Subcutaneous adipose tissue (tissue), 4 donors: Measurements from ENCODE around the gene C6orf52. TPM values are rescaled to one million over a fixed set of nuclear protein-coding genes. Genes with fewer than 3 reads are reported as not detected.

ENCODE experiments used
- CTCF ChIP-seq: fragments of 450-650 bp; IDR thresholded peaks from one replicate; pipeline ENCODE4 v1.5.1; 2016; ENCODE audit warnings: low read depth, mild to moderate bottlenecking, control low read depth, antibody characterized with exemption, moderate library complexity
- total RNA-seq, 4 donors: library from RNA; depleted of rRNA; stranded (reverse); fragments of >200 nt; gene quantifications; one replicate each; pipeline ENCODE4 v1.1.0, GENCODE V29; 2016

The C6orf52 gene
- total RNA-seq, 4 donors from 2014 or later, result 1.3 TPM; not detected in 3

GRCh38 chr6:10678456-10678855 is 16.0 kb downstream of the C6orf52 start:
- TF ChIP-seq CTCF, result no peak

- no peak for TF ChIP-seq CTCF
Measured at GRCh38 chr6:10676403-10676802, 18.0 kb downstream of the C6orf52 start.

GRCh38 chr6:10668126-10668917 is 26.1 kb downstream of the C6orf52 start:
- TF ChIP-seq CTCF, result no peak

- no peak for TF ChIP-seq CTCF
Measured at GRCh38 chr6:10662742-10663141, 31.7 kb downstream of the C6orf52 start.

GRCh38 chr6:10662207-10662606 is 32.2 kb downstream of the C6orf52 start:
- TF ChIP-seq CTCF, result no peak

GRCh38 chr6:10659699-10660348 is 34.6 kb downstream of the C6orf52 start:
- TF ChIP-seq CTCF, result no peak

DNA sequence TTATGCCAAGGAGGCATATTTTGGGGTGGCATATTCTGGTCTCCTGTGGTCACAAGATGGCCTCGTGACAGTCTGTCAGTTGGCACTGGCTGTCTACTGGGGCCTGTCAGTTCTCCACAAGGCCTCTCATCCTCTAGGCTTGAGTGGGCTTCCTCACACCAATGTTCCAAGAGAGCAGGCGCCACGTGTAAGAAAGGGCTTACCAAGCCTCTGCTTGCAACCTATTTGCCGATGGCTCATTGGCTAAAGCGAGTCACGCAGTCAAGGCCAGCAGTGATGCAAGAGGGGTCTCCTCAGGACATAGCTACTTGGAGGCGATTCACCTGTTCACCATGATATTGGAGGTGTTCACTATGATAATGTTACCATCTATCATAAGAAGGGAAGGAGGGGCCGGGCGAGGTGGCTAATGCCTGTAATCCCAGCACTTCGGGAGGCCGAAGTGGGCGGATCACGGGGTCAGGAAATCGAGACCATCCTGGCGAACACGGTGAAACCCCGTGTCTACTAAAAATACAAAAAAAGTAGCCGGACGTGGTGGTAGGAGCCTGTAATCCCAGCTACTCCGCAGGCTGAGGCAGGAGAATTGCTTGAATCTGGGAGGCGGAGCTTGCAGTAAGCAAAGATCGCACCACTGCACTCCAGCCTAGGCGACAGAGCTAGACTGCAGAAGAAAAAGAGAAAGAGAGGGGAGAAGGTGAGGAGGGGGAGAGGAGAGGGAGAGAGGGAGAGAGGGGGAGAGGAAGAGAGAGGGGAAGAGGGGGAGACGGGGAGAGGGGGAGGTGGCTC is 35.3 kb downstream of the C6orf52 start:
- no peak for TF ChIP-seq CTCF
